ENCODE results near the gene TRPM1. TPM values are rescaled to one million over a fixed set of nuclear protein-coding genes. Genes with fewer than 3 reads are reported as not detected.

TRPM1 gene
- polyA plus RNA-seq, 2 of the 4 experiments (the other 2 are of a cell fraction): not detected

- ChIA-PET CTCF (no interaction called here), POLR2A (no interaction called here)
- Histone ChIP-seq H3K4me2 (no peak overlapping the region), H3K9me3 (no peaks in the 10 kb centered on the region), H3K4me1 (no peaks in the 10 kb centered on the region), H3K4me3 (no peak overlapping the region), H3K27ac (no peak overlapping the region)
- no peak for FAIRE-seq
- no peak for ATAC-seq
- DNase-seq (ENCODE audit: low read depth in 1 of 2, low spot score in 1 of 2): no peak
- TF ChIP-seq HOXB5 (CRISPR knock-in tag; IDR thresholded peaks at IDR 0.05) (no peak), ZC3H11A (IDR thresholded peaks at IDR 0.05) (no peak), HOXB13 (CRISPR knock-in tag; IDR thresholded peaks at IDR 0.05; ENCODE audit: low read depth) (no peak), FOSB (CRISPR knock-in tag; IDR thresholded peaks at IDR 0.05) (no peak), SMC3 (IDR thresholded peaks at IDR 0.05) (no peak), TP53 (CRISPR knock-in tag; IDR thresholded peaks at IDR 0.05) (no peak), RCOR1 (IDR thresholded peaks at IDR 0.05; ENCODE audit: low read depth, low read length) (no peak), NPAS2 (CRISPR knock-in tag; IDR thresholded peaks at IDR 0.05; ENCODE audit: borderline replicate concordance) (no peak), KDM1A (IDR thresholded peaks at IDR 0.05; ENCODE audit: low read depth) (no peak), NR3C1 (IDR thresholded peaks at IDR 0.05) (no peak), JUNB (IDR thresholded peaks at IDR 0.05) (no peak), GATA3 (IDR thresholded peaks at IDR 0.05; ENCODE audit: borderline replicate concordance) (no peak), CEBPB (IDR thresholded peaks at IDR 0.05) (no peak), CBX8 (IDR thresholded peaks at IDR 0.05) (no peak), EP300 (IDR thresholded peaks at IDR 0.05) (no peak), POLR2A (IDR thresholded peaks at IDR 0.05; ENCODE audit: low read length) (no peak), ZSCAN20 (CRISPR knock-in tag; IDR thresholded peaks at IDR 0.05) (no peak), JUN (IDR thresholded peaks at IDR 0.05) (no peak), RNF2 (IDR thresholded peaks at IDR 0.05; ENCODE audit: borderline replicate concordance, low read depth) (no peak), TFCP2L1 (CRISPR knock-in tag; IDR thresholded peaks at IDR 0.05) (no peak)
These were observed 27.2 kb downstream of the TRPM1 start for GRCh38 chr15:31074321-31074720.

GRCh38 chr15:31070867-31071266, 30.7 kb downstream of the TRPM1 start:
- Histone ChIP-seq H3K4me3 (no peak overlapping the region), H3K9me3 (no peaks in the 10 kb centered on the region), H3K27ac (no peak overlapping the region), H3K4me2 (no peak overlapping the region), H3K4me1 (no peaks in the 10 kb centered on the region)
- DNase-seq (ENCODE audit: low read depth in 1 of 2, low spot score in 1 of 2) (no peak), FAIRE-seq (no peak), ATAC-seq (no peak)
- ChIA-PET CTCF (no interaction called here), POLR2A (no interaction called here)
- TF ChIP-seq HES2 (IDR thresholded peaks at IDR 0.05): no peak
- no peak for TF ChIP-seq MAZ (IDR thresholded peaks at IDR 0.05; ENCODE audit: borderline replicate concordance, low read depth, low read length)
- no peak for TF ChIP-seq GATA3 (IDR thresholded peaks at IDR 0.05; ENCODE audit: borderline replicate concordance)
- no peak for TF ChIP-seq CBX2 (IDR thresholded peaks at IDR 0.05; ENCODE audit: borderline replicate concordance, low read depth)
- no peak for TF ChIP-seq RCOR1 (IDR thresholded peaks at IDR 0.05; ENCODE audit: low read depth, low read length)
- TF ChIP-seq FOXS1 (CRISPR knock-in tag; IDR thresholded peaks at IDR 0.05): no peak
- TF ChIP-seq TFCP2L1 (CRISPR knock-in tag; IDR thresholded peaks at IDR 0.05): no peak
- WGBS (ENCODE audit: missing lambda C conversion rate): 60% methylated on average over 2 of the region's 2 CpGs

GRCh38 chr15:31069360-31070000, 32.0 kb downstream of the TRPM1 start:
- DNase-seq (ENCODE audit: low read depth in 1 of 2, low spot score in 1 of 2) (no peak), FAIRE-seq (no peak), ATAC-seq (no peak)
- ChIA-PET CTCF (interaction anchor here (0.6 kb wide), 1 partner anchor 139 kb away, joined by 3 read pairs; no protein-coding TSS in a partner anchor), POLR2A (no interaction called here)
- WGBS (ENCODE audit: missing lambda C conversion rate): 65% methylated on average over 6 of the region's 6 CpGs
- Histone ChIP-seq H3K4me3 (no peak overlapping the region), H3K9me3 (no peaks in the 10 kb centered on the region), H3K4me2 (no peak overlapping the region), H3K4me1 (no peaks in the 10 kb centered on the region), H3K27ac (no peak overlapping the region)
- TF ChIP-seq NR3C1 (IDR thresholded peaks at IDR 0.05) (no peak), POLR2AphosphoS2 (conservative IDR thresholded peaks at IDR 0.05; ENCODE audit: low read length) (no peak)
